ENCODE data around the gene TH.

Gene TH

DNA sequence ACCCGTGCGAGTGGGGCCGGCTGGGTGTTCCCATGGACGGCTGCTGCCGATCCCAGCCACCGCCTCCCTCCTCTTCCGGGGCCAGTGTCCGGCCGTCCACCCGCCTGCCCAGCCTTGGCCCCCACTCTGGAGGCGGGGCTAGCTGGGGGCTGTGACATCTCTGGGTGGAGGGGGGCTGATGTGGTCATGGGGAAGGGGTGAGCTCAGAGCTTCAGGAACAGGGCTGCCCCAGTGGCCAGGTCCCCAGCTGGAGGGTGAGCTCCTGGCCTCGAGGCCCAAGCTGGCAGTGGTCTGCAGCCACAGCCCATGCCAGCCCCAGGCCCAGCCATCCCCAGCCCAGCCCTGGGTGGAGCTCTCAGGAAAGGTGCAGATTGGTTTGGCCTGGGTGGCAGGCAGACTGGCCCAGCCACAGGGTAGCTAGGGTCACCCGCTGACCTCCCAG is 13.3 kb downstream of the TH start:
- DNase-seq, result no peak

DNA sequence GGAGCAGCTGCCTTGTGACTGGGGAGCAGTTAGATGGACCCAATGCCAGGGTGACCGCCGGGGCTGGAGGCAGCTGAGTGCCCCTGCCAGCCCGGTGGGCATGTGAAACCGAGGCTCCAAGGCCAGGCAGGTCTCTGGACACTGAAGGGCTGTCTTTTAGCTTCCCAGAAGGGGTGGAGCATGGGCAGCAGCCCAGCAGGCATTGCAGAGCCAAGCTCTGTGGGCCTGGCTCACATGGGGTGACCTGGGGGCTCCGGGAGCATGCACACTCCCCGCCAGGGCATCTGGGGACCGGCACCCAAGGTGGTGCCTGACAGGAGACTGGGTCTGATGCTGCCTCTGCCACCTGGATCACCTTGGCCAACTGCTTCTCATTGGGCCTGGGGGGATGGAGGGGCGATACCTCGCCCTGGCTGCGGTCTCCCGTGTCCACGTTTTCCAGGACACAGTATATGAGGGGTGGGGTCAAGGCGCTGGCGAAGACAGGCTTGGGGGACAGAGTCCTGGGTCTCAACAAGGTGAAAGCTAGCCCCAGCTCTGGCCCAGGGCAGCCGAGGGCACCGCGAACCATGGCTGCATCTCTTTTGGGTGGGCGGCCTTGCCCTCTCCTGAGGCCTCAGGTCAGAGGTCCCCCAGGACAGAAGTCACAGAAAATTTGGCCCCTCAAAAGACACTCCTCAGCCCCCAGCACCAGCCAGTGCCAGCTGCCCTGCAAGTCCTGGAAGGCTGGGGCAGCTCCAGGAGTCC is 14.1 kb downstream of the TH start:
- no peak for DNase-seq

DNA sequence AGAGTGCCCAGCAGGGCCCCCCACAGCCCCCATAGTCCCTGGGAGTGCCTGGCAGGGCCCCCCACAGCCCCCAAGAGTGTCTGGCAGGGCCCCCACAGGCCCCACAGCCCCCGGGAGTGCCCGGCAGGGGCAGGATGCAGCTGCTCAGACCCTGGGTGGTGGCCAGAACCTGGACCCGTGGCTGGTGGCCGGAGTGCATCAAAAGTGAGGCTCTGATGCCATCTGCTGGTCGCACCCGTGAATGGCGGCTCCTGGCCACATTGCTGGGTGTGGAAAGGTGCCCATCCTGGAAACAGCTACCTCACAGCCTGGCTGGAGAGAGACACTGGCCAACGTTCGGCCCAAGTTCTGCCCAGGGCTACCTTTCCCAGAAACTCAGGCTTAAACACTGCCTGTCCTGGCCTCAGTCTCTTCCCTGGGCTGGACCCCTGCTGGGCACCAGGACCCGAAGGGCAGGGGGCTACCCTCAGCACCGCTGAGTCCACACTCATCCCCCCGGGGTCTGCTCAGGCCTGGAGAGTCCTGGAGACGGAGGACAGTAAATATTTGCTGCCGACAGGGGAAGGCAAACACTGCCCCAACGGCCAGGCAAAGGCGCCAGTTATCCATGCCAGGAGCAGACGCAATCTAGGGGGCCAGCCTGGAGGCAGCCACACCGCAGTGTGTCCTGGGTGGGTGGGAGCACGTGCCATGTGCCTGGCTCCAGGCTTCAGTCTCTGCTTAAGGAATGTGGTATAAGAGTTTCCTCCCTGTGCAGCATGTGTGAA is 15.0 kb downstream of the TH start:
- DNase-seq, result peak; percentile 74

DNA sequence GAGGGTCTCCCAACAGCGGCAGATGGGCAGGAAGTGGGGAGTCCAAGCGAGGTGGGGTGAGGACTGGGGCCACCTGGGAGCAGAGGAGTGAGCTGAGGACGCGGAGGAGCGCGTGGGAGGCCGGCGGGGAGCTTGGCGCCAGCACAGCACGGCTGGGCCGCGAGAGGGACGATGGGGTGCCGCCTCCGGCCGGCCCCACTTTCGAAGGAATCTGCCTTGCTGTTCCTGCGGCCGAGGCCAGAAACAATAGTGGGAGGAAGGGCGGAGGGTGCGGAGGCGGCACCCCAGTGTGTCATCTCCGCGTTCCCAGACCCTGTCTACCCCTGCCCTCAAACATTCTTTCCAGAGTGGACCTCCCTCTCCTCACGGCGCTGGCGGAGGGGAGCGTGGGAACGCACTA is 16.1 kb downstream of the TH start:
- no peak for DNase-seq

DNA sequence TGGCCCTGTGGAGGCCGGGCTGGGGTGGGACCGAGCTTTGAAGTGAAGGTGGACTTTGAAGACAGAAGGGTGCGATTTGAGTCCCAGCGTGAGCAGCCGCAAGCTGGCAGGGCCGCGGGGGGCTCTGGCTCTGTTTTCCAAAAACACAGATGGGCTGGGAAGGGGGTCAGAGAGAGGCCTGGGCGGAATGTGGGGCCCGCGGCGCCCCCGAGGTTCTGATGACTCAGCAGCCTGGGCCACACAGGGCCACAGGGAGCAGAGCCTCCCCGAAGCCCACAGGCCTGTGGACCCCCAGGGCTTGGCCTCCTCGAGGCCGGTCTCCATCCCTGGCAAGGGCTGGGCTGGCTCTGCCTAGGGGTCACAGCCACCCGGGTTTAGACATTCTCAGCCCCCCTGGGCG is 16.7 kb downstream of the TH start:
- DNase-seq, result no peak

DNA sequence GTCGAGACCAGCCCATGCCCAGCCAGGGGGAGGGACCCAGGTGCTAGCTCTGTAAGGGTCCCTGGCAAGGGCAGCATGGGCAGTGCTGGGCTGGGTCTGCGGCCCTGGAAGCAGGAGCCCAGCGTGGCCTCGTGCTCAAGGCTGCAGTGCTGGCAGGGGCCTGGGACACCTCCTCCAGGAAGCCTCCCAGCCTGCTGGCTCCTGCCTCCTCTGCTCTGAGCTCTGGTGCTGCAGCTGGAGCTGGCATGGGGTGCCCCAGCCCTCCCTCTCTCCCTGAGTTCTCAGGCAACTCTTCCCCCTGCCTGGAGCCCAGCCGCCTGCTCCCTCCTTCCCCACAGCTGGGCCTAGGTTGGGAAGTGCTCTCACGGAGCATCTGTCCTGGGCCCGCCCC is 17.4 kb downstream of the TH start:
- no peak for DNase-seq

DNA sequence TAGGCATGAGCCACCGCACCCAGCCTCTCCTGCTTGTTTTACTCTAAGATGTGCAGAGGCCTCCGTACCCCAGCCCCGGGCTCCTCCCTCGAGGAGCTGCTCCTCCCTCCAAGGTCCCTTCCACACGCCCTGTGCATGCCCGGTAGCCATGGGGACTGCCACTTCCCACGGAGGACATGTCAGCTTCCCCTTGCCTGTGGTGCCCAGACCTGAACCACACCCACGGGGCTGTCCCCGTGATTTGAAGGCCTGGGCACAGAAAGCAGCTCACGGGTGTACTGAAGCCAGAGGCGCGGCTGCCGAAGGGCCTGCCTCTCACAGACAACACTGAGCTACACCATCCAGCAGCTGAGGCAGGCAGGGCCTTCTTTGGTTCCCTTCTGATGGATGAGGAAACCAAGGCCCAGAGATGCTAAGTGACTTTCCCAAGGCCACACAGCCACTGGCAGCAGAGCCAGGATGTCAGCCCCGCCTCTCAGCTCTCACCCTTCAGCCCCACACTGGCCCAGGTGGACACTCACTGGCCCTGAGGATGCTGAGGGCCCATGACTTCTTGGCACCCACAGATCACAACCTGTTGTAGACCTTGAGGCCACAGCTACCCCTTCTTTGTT is 17.9 kb downstream of the TH start:
- DNase-seq, result no peak

DNA sequence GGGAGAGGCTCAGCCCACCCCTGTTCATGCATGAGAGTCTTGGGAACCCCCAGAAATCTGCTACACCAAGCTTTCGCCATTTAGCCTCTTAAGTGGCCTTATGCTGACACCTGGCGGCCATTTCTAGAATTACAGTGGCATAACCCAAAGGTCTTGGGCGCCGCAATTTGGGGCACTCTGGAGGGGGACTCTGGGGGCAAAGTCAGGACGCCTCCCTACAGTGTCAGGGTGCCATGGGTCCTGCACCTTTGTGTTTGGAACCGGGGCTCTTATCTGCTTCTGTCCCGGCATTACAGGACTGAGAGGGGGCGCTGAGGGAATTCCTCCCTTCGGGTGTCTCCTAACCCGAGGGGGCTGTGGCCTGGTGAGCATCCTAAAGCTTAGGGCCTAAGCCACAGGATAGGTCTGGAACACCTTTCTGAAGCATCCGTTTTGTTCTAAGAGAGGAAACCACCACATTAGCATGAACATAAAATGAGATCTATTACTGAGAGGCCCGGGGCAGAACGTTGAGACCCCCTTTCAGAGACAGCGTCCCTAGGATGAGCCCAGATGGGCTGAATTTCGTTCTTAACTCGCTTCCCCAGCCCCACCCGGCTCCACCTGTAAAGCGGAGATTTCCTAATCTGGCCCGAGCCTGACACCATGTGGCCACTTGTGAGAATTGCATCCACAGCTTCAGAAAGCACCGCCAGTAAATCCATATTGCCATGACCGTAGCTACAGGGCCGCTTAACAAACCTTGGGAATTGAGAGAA is 19.9 kb downstream of the TH start:
- peak; percentile 87 for DNase-seq

DNA sequence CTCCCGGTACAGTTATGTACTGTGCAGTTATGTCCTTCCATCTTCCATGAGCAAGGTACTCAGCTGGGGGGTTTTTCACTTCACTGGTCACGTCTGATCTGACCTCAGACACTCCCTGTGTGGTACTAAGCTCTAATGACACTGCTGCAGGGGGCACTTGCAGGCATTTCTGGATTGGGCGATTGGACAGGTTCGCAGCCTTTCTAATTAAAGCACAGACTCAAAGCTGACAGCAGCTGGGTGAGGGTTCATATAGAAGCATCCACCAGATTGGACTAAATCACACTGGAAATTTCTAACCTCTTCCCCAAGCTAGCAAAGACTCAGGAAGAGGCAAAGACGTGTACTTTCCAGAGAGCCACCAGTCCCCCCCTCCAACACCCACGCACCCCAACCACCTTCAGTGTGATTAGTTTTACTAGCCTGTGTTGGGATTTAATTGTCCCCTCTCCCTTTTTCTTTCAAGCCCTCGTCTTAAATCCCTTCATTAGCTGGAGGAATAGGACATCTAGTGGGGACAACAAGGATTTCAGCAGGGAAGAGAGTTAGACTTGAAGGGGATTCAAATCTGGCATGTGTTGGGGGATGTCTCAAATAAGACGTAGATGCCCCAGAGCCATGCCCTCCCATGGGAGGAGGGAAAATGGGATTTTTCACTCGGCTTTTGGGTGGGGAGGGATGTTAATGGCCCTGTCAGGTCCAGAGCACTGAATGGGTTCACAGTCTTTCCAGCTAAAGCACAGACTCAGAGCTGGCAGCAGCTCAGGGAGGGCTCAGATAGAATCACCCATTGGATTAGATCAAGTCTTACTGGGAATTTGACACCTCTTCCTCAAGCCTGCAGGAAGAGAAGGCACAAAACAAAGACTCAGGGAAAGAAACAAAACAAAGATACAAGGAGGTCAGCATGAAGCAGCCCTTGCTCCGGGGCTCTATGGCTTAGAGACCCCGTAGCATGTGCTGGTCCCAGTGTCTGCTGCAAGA is 21.5 kb downstream of the TH start:
- peak; percentile 76 for DNase-seq

DNA sequence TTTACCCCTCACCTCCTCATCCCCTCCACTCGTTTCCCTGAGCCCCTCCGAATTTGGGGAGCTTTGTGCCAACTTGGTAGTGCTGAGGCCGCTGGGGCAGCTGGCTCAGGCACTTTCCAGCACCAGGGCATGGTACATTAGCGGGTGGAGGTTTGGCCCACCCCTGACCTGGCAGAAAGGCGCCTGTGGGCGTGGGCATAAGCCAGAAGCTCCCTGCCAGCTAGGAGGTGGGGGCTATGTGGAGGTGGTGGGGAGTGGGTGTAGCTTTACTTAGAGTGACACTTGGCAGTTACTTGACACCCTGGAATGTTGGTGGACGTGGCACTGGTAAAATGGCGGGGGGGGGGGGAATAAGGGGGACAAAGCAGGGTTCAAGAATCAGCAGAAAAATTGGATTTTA is 22.2 kb downstream of the TH start:
- DNase-seq, result no peak

DNA sequence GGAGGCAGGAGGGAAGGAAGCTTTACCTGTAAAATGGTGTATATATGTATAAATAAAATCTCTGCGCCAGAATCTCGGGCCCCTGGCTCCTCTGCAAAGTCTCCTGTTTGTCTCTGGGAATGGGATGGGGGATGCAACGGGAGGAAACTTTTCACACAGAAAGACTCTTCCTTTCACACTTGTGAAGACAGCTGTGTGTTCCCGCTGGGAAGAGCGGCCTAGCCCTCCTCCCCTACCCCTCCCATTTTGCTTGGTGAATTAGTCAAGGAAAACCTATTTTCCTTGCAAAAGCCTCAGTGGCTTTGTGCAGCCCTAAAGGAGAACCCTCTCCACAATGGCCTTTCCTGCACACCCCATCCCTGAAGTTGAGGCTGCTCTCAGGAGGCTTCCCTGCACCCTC is 23.0 kb downstream of the TH start:
- no peak for DNase-seq

DNA sequence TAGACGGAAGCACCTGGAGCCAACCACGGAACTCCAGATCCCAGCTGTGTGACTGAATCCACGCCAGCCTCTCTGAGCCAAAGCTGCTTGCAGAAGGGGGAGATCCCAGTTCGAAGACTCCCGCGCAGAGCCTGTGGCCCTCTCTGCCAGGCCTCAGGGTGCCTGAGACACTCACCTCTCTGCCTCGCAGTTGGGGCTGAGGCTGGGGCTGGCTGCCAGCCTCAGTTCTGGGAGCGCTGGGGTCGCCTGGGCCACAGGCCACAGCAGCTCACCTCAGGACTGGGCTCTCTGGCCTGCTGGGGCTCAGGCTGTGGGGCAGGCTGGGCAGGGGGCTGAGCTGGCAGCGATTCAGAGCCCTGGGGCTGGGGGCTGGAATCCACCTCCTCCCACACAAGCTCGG is 24.2 kb downstream of the TH start:
- DNase-seq, result no peak

DNA sequence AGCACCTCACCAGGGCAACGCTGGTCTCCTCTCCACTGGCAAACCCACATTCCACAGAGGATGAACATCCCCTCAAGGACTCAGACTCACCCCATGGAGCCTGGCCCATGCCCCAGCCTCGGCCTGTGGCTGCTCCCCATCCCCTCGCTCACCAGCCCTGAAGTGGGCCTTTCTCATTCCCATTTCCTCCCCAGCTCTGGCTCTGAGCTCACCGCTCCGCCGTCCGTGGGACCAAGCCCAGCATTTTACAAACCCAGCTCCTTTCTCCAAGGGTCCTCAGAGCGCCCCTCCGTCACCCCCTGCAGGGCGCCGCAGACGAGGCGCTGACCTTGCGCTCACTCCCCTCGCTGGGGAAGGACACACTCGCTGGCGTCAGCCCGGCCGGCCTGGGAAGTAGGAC is 25.6 kb downstream of the TH start:
- DNase-seq, result no peak

DNA sequence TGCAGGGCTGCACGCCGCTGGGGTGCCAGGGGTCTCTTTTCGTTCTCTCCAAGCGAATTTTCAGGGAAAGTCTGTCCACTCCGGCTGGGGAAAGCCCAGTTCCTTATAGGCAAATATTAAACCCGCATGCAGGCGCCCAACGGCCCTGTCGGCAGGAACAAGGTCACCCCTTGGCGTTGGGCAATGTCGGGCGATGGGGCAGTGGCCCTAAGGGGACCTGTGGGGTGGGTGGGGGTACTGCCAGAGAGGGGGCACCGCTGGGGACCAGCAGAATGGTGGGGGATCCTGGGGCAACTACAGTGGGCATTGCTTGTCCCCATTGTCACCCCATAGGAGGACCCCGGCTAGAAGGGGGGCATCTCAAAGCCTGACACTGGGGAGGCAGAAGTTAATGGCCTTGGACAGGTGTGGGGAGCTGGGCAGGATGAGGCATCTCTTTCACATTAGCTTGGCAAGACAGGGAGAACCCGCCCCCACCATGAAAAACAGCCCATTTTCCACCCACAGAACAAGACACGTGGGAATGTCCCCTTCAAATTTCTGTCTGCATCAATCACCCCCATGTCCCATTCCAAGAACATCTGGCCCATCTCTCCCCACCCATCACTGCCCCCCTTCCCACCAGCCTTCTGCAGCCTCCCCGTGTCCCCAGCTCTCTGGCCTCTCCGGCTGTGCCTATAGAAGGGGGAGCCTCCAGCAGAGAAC is 26.9 kb downstream of the TH start:
- no peak for DNase-seq

DNA sequence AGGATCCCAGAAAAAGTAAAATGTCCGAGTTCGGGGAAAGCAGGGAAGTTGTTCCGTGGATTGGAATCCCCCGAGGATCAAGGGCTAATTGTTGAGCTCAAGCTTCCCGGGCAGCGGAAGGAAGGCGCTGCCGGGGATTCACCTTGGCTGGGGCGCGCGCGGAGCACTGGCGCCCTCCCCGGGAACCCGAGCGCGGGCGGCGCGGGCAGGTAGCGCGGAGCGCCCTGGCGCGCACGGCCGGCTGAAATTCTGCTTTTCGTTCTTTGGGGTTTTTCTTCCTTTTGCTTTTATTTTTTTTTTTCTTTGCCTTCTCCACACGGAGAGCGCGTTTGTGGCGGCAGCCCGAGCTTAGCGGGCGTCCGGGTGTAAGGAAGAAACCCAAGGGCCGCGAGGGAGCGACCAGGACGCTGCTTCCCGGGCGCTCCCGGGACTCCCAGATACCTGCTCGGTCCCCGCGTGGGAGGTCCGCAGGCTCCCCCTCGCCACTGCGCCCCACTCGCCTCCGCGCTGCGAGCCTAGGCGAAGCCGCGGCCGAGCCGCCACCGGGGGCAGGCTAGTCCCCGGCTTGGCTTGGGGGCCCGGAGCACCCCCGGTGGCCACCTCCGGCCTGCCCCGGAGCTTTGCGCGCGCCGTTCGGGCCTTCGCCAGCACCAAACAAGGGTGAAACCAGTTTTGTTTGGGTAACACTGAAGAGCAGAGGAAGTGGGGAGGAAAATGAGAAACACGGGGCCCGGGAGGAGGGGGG is 27.6 kb downstream of the TH start:
- DNase-seq, result peak; percentile 59

DNA sequence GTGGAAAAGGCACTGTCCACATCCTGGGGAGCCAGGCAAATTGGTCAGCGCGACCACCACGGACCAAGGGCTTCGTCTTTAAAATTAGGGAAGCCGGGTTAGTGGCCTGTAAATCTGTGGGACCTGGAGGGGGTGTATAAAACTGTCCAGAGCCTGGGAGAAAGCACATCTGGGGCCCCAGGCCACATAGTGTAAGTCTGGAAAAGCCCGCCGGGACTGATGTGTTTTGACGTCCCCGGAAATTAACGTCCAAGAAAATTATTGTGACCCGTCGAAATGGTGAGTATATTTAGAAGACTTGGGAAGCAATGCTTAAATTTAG is 28.2 kb downstream of the TH start:
- no peak for DNase-seq

DNA sequence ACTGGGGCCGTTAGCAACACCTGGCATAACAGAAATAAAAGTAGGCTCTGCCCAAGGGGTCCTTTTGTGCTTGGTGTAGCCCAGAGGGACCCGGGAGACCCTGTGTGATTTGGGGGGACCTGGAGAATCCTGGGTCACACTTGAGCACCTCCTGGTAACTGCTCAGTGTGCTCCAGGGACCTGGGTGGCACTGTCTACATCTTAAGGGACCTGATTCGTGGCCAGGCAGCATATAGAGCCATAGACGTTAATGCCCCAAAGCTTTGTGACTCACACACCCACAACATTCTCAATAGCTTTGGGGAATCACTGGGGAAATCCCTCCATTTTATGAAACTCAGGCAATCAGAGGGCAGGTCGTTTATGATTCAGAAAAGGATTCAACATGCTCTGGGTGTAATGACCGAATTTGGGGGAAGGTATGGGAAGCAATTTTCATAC is 28.8 kb downstream of the TH start:
- DNase-seq, result peak; percentile 27

DNA sequence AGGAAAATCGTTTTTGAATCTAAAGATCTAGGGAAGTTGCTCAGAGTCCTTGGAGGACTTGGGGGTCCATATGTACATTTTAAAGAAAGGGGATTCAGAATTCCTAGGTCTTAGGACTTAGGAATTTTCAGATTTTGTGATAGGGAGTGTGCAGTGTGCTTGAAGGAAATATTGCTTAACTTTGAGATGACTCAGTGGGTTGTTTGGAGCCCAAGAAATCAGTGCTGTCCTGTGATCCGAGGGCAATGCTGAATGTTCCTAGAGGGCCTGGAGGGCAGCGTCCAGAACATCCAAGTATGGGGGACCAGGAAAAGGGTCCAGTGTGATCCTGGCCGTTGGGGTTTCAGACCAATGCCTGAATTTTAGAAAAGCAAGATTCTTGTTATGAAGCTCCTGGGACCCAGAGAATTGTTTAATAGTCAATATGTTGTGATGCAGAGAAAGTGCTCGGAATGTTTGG is 29.3 kb downstream of the TH start:
- DNase-seq, result no peak

DNA sequence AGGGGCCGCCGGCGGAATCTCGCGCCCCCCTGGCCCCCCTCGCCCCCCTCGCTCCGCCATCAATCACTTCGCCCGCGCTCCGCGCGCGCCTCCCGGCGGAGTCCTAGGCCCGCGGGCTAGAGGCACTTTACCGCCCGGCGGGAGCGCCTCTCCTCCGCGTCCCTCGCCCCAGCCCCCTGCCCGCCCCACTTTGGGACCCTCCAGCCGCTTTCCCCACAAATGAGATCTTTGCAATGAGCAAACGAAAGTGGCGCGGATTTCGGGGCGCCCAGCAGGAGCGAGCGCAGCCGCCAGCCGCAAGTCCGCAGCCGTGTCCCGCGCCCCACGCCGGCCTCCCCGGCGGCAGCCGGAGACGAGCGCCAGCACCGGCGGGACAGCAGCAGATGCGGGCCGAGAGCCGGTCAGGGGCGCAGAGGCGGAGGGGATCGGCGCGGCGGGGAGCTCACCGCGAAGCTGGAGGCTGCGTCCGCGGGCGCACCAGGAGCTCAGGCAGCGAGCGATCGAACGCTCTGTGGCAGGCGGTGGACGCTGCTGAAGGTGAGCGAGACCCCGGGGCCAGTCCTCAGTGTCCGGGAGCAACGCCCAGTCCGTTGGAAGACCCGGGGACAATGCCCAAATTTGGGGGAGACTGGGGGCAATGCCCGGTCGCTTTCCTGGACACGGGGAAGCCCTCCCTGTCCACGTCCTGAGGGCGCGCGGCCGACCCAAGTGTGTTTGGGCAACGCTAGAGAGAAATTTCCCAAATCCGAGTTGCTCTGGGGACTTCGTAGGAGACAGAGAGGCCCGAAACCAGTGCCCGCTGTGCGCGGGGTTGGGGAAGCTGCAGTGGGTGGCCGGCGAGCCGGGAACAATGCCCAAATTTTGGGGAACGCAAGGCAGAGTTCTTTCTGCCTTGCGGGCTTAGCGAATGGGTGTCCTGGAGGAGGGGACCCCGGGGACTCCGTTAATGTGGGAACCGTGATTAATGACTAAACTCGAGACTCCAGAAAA is 30.9 kb downstream of the TH start:
- DNase-seq, result peak; percentile 48
